Fibroblast of the aortic adventitia (primary cell): Measurements from ENCODE around the gene IDE. TPM values are rescaled to one million over a fixed set of nuclear protein-coding genes. Genes with fewer than 3 reads are reported as not detected.
A peak's percentile ranks its signal among the peaks of the same experiment; 100 is the strongest.

Experiments
- DNase-seq: peaks from one replicate; pipeline ENCODE4 v3.0.0-alpha.2; 2010; ENCODE audit warnings: low read depth
- H3K4me3 ChIP-seq: 2 replicates; pipeline ENCODE4 v1.5.1; 2011; ENCODE audit warnings: low read depth, mild to moderate bottlenecking, control low read depth, low read length, moderate library complexity
- total RNA-seq: library from RNA; depleted of rRNA; stranded (reverse); fragments of >200 nt; gene quantifications from 2 replicates; pipeline ENCODE4 v1.2.3, GENCODE V29; 2012; ENCODE audit warnings: low replicate concordance
- TF ChIP-seq, protein P1 (sequence below): IDR thresholded peaks from 2 replicates; pipeline ENCODE4 v1.5.1; 2011; ENCODE audit warnings: mild to moderate bottlenecking, low read length, control low read depth, inconsistent platforms; ENCODE audit not compliant: insufficient read depth

Gene IDE
- total RNA-seq, 1 donor = 44.7 TPM

DNA sequence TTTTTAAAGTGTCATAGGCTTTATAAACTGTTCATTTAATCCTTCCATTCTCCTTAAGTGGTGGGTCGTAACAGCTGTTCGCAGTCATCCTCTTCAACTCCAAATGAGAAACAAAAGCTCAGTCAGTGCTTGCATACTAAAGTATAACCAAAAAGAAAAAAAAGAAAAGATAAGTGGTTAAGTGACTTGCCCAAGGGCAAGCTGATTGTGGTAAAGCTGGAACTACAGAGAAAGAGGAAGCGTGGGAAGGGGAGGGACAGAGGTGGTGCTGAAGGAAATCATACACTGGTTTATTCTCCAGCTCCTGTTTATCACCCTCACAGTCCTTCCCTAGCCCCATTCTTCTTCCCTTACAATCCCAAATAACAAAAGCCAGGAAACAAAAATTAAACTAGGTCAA is 29.6 kb downstream of the IDE start:
- TF ChIP-seq, protein P1, sequence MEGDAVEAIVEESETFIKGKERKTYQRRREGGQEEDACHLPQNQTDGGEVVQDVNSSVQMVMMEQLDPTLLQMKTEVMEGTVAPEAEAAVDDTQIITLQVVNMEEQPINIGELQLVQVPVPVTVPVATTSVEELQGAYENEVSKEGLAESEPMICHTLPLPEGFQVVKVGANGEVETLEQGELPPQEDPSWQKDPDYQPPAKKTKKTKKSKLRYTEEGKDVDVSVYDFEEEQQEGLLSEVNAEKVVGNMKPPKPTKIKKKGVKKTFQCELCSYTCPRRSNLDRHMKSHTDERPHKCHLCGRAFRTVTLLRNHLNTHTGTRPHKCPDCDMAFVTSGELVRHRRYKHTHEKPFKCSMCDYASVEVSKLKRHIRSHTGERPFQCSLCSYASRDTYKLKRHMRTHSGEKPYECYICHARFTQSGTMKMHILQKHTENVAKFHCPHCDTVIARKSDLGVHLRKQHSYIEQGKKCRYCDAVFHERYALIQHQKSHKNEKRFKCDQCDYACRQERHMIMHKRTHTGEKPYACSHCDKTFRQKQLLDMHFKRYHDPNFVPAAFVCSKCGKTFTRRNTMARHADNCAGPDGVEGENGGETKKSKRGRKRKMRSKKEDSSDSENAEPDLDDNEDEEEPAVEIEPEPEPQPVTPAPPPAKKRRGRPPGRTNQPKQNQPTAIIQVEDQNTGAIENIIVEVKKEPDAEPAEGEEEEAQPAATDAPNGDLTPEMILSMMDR = no peak
- no peak overlapping the region for H3K4me3 ChIP-seq
- peak; percentile 12 for DNase-seq

DNA sequence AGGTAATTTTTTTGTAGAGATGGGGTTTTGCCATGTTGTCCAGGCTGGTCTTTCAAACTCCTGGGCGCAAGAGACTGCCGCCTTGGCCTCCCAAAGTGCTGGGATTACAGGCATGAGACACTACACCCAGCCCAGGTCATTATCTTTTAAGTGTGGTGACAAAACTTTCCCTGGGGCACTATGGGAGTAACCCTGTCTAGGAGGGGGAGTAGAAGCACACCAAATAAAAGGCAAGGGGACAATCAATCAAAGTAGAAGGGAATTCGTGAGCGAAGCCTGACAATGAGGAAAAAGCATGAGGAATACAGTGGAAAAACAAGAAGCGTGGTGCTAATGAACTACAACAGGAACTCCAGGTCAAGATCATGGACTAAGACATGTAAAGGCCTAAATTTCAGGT is 31.4 kb downstream of the IDE start:
- no peak overlapping the region for H3K4me3 ChIP-seq
- DNase-seq = no peak
- TF ChIP-seq, protein P1 = no peak

DNA sequence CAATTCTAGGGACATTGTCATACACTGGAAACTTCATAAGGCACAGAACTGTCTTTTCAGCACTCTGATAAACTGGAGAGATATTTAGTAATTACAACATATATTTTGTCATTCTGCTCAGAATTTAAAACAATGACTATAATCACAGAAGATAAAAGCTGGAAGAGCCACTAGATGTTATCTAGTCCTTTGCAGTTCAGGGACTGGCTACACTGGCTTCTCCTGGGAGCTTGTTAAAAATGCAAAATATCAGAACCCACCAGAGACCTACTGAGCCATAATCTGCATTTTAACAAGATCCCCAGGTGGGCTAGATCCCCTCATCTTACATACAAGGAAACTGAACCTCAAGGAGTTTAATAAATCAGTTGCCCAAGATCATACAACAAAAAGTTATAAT is 32.3 kb downstream of the IDE start:
- DNase-seq = no peak
- no peak overlapping the region for H3K4me3 ChIP-seq
- TF ChIP-seq, protein P1 = no peak

DNA sequence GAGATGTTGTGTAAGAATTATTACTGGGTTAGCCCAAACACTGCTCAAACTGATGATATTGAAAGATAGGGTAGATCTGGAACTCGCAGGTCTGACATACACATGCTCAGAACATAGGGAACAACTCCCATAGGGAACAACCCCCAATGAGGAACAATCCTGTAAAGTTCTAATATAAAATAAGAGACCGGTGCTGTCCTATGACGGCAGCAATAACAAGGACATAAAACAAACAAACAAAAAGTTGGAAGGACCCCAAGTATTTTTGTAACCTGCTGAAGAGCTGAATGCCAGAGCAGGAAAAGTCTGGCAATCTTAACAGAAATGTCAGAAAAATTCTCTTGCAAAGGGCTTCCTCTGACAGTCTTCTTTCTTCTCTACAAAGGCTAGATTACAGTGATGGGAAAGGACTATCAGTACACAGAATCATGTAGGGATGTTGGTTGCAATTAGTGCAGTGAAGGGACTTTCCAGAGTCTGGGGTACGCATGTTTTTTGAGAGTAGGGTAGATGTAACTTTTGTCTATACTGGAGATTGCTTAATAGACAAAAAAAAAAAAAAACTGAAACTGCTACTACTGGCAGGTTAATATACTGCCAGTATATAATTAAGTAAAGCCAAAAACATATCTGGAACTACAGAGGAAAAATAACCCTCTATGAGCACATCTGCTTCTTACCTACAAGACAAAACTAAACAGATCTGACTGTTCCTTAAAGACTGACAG is 35.5 kb downstream of the IDE start:
- TF ChIP-seq, protein P1 = no peak
- H3K4me3 ChIP-seq = no peak overlapping the region
- no peak for DNase-seq

DNA sequence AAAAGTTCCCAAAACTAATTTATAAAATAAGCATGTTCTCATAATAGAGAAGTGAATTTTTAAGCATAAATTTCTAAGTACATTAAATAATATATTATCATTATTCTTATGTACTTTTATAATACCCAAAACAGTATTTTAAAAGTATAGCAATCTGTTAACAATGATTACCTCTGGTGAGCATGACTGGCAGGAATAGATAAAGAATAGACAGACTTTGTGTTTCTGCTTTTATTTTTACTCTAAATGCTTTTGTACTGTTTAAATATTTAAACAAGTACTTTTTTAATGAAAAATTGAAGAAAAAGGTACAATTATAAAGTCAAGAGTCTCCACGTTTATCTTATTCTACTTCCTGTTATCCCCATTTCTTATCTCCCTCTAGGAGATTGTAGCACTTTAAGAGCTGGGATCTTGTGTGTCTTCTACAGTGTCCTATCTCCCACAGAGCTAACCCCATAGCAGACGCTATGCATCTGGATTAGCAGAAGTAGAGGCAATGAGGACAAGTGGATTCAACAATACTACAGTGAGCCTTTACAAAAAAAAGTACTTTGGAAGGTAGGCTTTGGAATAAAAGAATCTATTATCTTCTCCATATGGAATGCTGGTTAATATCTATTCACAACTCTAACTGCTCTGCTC is 42.9 kb downstream of the IDE start:
- no peak for DNase-seq
- H3K4me3 ChIP-seq = no peak overlapping the region
- TF ChIP-seq, protein P1 = no peak

DNA sequence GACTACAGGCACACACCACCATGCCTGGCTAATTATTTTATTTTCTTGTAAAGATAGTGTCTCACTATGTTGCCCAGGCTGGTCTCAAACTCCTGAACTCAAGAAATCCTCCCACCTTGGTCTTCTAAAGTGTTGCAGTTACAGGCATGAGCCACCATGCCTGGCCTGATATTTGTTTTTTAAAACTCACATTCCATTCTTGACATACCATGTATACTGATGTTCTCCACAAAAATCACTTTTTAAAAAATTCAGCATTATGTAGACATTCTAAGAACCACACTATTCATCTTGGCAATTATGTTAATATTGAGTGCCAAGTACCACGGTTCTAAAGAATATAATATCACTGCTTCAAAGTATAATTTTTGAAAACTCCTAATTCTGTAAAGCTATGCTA is 43.5 kb downstream of the IDE start:
- DNase-seq = peak; percentile 14
- no peak overlapping the region for H3K4me3 ChIP-seq
- TF ChIP-seq, protein P1 = no peak

DNA sequence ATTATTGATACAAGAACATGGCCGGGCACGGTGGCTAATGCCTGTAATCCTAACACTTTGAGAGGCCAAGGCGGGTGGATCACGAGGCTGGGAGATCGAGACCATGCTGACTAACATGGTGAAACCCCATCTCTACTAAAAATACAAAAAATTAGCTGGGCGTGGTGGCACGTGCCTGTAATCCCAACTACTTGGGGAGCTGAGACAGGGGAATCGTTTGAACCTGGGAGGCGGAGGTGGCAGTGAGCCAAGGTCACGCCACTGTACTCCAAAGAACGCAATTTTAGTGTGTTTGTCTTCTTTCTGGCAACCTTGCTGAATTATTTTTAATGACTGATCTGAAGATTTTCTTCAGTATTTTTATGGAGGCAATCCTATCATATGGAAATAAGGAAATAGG is 46.2 kb downstream of the IDE start:
- TF ChIP-seq, protein P1 = no peak
- DNase-seq = no peak
- H3K4me3 ChIP-seq = no peak overlapping the region
